NCI-H82 treated with DMSO at 0.1 percent for 48 hours (cell line): ENCODE data around the gene UGDH.
"Not testable (repeated sequence)": the region's sequence is repeated elsewhere in the genome, so short reads cannot be mapped to it uniquely, and the experiment has no call there.

Source experiments
- DNase-seq: peaks from one replicate; lab custom pipeline; 2025; ENCODE audit not compliant: unreplicated experiment; lab: John Stamatoyannopoulos, UW

UGDH gene

GRCh38 chr4:39527296-39528060 lies at the start of gene UGDH:
Gene UGDH (minus strand): TSS chr4:39527439. CDS start chr4:39521512, 5,927 bp downstream.
- peak; percentile 88 for DNase-seq

- no peak for DNase-seq
These were observed 47.7 kb upstream of the UGDH start for GRCh38 chr4:39574946-39575345.

GRCh38 chr4:39571504-39571903 lies 44.3 kb upstream of the UGDH start:
- no peak for DNase-seq

- DNase-seq = no peak
These were observed 43.8 kb upstream of the UGDH start for GRCh38 chr4:39571054-39571453.

GRCh38 chr4:39569209-39569608 lies 42.0 kb upstream of the UGDH start:
- no peak for DNase-seq

- no peak for DNase-seq
These were observed 41.6 kb upstream of the UGDH start for GRCh38 chr4:39568805-39569204.

GRCh38 chr4:39565878-39566600 lies 38.8 kb upstream of the UGDH start:
- no peak for DNase-seq

GRCh38 chr4:39563346-39563847 lies 36.2 kb upstream of the UGDH start:
- DNase-seq = no peak

- DNase-seq = no peak
These were observed 35.6 kb upstream of the UGDH start for GRCh38 chr4:39562792-39563191.

GRCh38 chr4:39559626-39560025 lies 32.4 kb upstream of the UGDH start:
- no peak for DNase-seq

- DNase-seq = no peak
These were observed 28.2 kb upstream of the UGDH start for GRCh38 chr4:39555472-39555871.

GRCh38 chr4:39548425-39549067 lies 21.3 kb upstream of the UGDH start:
- DNase-seq = no peak

GRCh38 chr4:39544580-39545315 lies 17.5 kb upstream of the UGDH start:
- no peak for DNase-seq

GRCh38 chr4:39544080-39544479 lies 16.8 kb upstream of the UGDH start:
- DNase-seq = not testable (repeated sequence)

GRCh38 chr4:39543034-39543433 lies 15.8 kb upstream of the UGDH start:
- no peak for DNase-seq

GRCh38 chr4:39542611-39543012 lies 15.4 kb upstream of the UGDH start:
- no peak for DNase-seq

- DNase-seq = no peak
These were observed 14.9 kb upstream of the UGDH start for GRCh38 chr4:39541987-39542610.

- DNase-seq = no peak
These were observed 11.9 kb upstream of the UGDH start for GRCh38 chr4:39539089-39539611.

- no peak for DNase-seq
These were observed 6.3 kb upstream of the UGDH start for GRCh38 chr4:39533541-39533940.

- not testable (repeated sequence) for DNase-seq
These were observed 5.0 kb upstream of the UGDH start for GRCh38 chr4:39532237-39532636.
